ENCODE measurements around the gene AXL.

Gene AXL

DNA sequence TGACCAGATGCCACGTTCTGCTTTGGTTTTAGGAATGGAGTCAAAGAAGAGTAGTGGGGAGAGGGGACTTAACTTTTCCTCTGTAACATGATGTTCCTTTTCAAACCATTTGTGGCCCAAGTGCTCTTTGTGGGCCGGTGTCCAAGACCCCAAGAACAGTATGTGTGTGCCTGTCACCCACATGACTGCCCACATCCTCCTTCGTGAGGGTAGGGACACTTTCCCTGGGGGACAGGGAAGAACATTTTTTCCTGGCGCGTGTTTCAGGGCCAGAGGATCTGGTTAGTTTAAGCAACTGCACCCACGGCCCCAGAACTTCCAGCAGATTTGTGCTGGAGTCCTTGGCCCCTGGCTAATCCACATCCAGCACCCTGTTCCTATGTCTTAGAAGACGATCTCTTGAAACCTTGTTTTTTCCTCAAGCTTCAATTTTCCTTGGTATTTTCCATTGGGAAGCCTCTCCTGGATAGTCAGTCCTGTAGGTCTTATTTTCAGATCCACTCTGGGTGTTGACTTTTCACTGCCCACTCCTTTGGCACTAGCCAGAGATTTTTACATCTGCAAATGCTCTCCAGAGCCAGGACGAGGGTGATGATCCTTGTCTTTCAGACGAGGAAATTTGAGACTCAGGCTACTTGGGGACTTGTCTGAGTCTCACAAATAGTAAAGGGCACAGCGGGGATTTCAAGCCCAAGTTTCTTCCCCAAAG, 80.2 kb downstream of the AXL start:
- no peak overlapping the region for H3K4me3 ChIP-seq (ENCODE audit: low read depth, low read length)
- DNase-seq (ENCODE audit: low read depth), result no peak
- no peak for TF ChIP-seq CTCF (IDR thresholded peaks at IDR 0.05; ENCODE audit: low read depth, low read length, missing control alignments)

DNA sequence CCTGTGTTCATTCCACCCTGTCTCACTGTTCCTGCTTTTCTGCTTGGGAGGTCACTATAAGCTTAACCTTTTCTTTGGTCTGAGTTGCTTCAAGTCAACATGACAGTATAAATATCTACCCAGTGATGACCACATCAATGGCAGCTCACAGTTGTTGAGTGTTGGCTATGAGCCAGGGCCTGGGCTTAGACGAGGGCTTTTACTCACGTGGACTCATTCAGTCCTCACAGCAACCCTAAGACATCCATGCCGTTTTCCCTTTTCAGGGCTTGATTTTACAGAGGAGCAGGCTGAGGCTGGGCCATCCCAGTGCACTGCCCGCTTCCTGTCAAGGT, 80.7 kb downstream of the AXL start:
- TF ChIP-seq CTCF (IDR thresholded peaks at IDR 0.05; ENCODE audit: low read depth, low read length, missing control alignments), result no peak
- H3K4me3 ChIP-seq (ENCODE audit: low read depth, low read length), result no peak overlapping the region
- DNase-seq (ENCODE audit: low read depth), result no peak

- no peak overlapping the region for H3K4me3 ChIP-seq (ENCODE audit: low read depth, low read length)
- no peak for DNase-seq (ENCODE audit: low read depth)
- TF ChIP-seq CTCF (IDR thresholded peaks at IDR 0.05; ENCODE audit: low read depth, low read length, missing control alignments), result no peak
Observed at GRCh38 chr19:41300555-41300954, 81.5 kb downstream of the AXL start.

- TF ChIP-seq CTCF (IDR thresholded peaks at IDR 0.05; ENCODE audit: low read depth, low read length, missing control alignments), result no peak
- no peak overlapping the region for H3K4me3 ChIP-seq (ENCODE audit: low read depth, low read length)
- DNase-seq (ENCODE audit: low read depth), result peak; percentile 59
Observed at GRCh38 chr19:41302624-41303351, 83.8 kb downstream of the AXL start.

GRCh38 chr19:41303954-41304353, 84.9 kb downstream of the AXL start:
- no peak for DNase-seq (ENCODE audit: low read depth)
- TF ChIP-seq CTCF (IDR thresholded peaks at IDR 0.05; ENCODE audit: low read depth, low read length, missing control alignments), result no peak
- H3K4me3 ChIP-seq (ENCODE audit: low read depth, low read length), result no peak overlapping the region

DNA sequence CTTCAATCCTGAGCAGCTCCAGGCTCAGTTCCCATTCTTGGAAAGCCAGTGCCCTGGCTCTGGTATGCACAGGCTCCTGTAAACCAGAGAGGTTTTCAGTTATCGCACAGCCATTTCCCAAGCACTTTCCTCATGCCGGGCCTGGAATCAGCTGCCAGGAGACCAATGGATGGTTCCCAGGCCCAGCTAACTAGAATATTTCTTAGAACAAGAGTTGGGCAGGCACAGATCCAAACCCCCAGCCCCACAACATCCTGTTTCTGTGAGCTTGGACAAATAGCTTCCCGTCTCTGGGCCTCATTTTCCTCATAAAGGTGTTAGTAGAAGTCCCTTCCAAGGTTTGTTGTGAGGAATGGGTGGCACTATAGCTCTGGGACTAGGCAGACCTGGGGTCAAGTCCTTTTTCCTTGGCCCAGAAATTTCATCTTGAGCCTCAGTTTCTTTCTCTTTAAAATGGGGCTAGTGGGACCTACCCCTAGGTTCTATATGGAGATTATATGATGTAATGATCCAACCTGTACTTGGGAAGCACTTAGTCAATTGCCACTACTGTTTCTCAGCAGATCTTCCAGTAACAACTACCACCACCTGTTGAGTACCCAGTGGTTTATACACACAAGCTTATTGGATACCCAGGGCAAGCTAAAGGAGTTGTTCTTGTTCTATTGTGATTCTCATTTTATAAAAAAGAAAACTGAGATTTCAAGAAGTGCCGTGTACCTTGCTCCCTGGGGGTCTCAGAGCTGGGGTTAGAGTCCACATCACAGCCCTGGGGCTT, 85.9 kb downstream of the AXL start:
- DNase-seq (ENCODE audit: low read depth), result no peak
- H3K4me3 ChIP-seq (ENCODE audit: low read depth, low read length), result no peak overlapping the region
- no peak for TF ChIP-seq CTCF (IDR thresholded peaks at IDR 0.05; ENCODE audit: low read depth, low read length, missing control alignments)

All from GM12864 (cell line).